Lower leg skin (tissue), 3 donors: ENCODE measurements around the gene FAM110C.

Experiments
- CTCF ChIP-seq, 3 donors: fragments of 450-650 bp; IDR thresholded peaks; one replicate each; pipeline ENCODE4 v1.5.1; 2016; ENCODE audit warnings: antibody characterized with exemption in 3 of 3, mild to moderate bottlenecking in 3 of 3, moderate library complexity in 2 of 3
- POLR2A ChIP-seq, 2 donors: fragments of 450-650 bp; IDR thresholded peaks; one replicate each; pipeline ENCODE4 v1.6.1; 2016 to 2017; ENCODE audit warnings: antibody characterized with exemption in 2 of 2, mild to moderate bottlenecking in 1 of 2, moderate library complexity in 1 of 2

- TF ChIP-seq CTCF (IDR thresholded peaks at IDR 0.05) = no peak
- TF ChIP-seq POLR2A (IDR thresholded peaks at IDR 0.05) = no peak
These were observed 1.4 kb upstream of the FAM110C start for GRCh38 chr2:47737-48136.
